ENCODE results near the gene CEP70. TPM values are rescaled to one million over a fixed set of nuclear protein-coding genes. Genes with fewer than 3 reads are reported as not detected.

The CEP70 gene
- total RNA-seq, 1 donor from 2014 or later: 18.6 TPM

- DNase-seq (ENCODE audit: low read depth): no peak
Measured at GRCh38 chr3:138471481-138471880, 122.6 kb downstream of the CEP70 start.

GRCh38 chr3:138470687-138471086 is 123.4 kb downstream of the CEP70 start:
- DNase-seq (ENCODE audit: low read depth): no peak

GRCh38 chr3:138469874-138470273 is 124.2 kb downstream of the CEP70 start:
- no peak for DNase-seq (ENCODE audit: low read depth)

- DNase-seq (ENCODE audit: low read depth): peak; percentile 65
Measured at GRCh38 chr3:138468886-138469285, 125.2 kb downstream of the CEP70 start.

GRCh38 chr3:138468451-138468850 is 125.6 kb downstream of the CEP70 start:
- DNase-seq (ENCODE audit: low read depth): no peak

- DNase-seq (ENCODE audit: low read depth): no peak
Measured at GRCh38 chr3:138467931-138468330, 126.1 kb downstream of the CEP70 start.

- DNase-seq (ENCODE audit: low read depth): peak; percentile 57
Measured at GRCh38 chr3:138465925-138466324, 128.1 kb downstream of the CEP70 start.

GRCh38 chr3:138465451-138465850 is 128.6 kb downstream of the CEP70 start:
- no peak for DNase-seq (ENCODE audit: low read depth)

GRCh38 chr3:138464491-138464860 is 129.6 kb downstream of the CEP70 start:
- DNase-seq (ENCODE audit: low read depth): no peak

- DNase-seq (ENCODE audit: low read depth): peak; percentile 85
Measured at GRCh38 chr3:138463724-138464490, 130.2 kb downstream of the CEP70 start.

- DNase-seq (ENCODE audit: low read depth): no peak
Measured at GRCh38 chr3:138461896-138462295, 132.2 kb downstream of the CEP70 start.

GRCh38 chr3:138461246-138461645 is 132.8 kb downstream of the CEP70 start:
- peak; percentile 81 for DNase-seq (ENCODE audit: low read depth)

- DNase-seq (ENCODE audit: low read depth): peak; percentile 62
Measured at GRCh38 chr3:138460536-138461205, 133.4 kb downstream of the CEP70 start.

- DNase-seq (ENCODE audit: low read depth): peak; percentile 62
Measured at GRCh38 chr3:138459619-138460535, 134.2 kb downstream of the CEP70 start.

GRCh38 chr3:138458774-138459499 is 135.1 kb downstream of the CEP70 start:
- DNase-seq (ENCODE audit: low read depth): no peak

- no peak for DNase-seq (ENCODE audit: low read depth)
Measured at GRCh38 chr3:138457863-138458735, 136.0 kb downstream of the CEP70 start.

- DNase-seq (ENCODE audit: low read depth): peak; percentile 50
Measured at GRCh38 chr3:138456961-138457862, 136.8 kb downstream of the CEP70 start.

- DNase-seq (ENCODE audit: low read depth): no peak
Measured at GRCh38 chr3:138455801-138456716, 138.0 kb downstream of the CEP70 start.
